MCF 10A (cell line): ENCODE results near the gene MRPL32. TPM values are rescaled to one million over a fixed set of nuclear protein-coding genes. Genes with fewer than 3 reads are reported as not detected.
A peak's percentile ranks its signal among the peaks of the same experiment; 100 is the strongest.

Source experiments
- BruUV-seq: library from RNA; stranded (reverse); fragments of 400-500 nt; replicated peaks from 2 replicates; lab custom pipeline; 2021; lab: Mats Ljungman, UMichigan
- CTCF ChIA-PET: fragments of 300-600 bp; sonication (Branson Sonifier 250); formaldehyde crosslinking; extraction: SDS; loops from one replicate; lab custom pipeline; 2021; ENCODE audit warnings: antibody characterized with exemption, inconsistent platforms; lab: Yijun Ruan, JAX
- POLR2A ChIA-PET: fragments of 300-600, 350-650 bp; sonication (Branson Sonifier 250); formaldehyde crosslinking; extraction: SDS; loops from one replicate; lab custom pipeline; 2020; ENCODE audit warnings: antibody characterized with exemption, inconsistent platforms; lab: Yijun Ruan, JAX
- DNase-seq: peaks from one replicate; pipeline ENCODE4 v3.0.0-alpha.2; 2018; ENCODE audit not compliant: unreplicated experiment
- H3K27ac Mint-ChIP-seq: one replicate; pipeline ENCODE4 v1.8.0; 2022; ENCODE audit warnings: mild to moderate bottlenecking, low read depth, mixed read lengths; ENCODE audit not compliant: unreplicated experiment
- H3K27me3 Mint-ChIP-seq: one replicate; pipeline ENCODE4 v1.8.0; 2022; ENCODE audit warnings: mixed read lengths; ENCODE audit not compliant: insufficient read depth, unreplicated experiment
- H3K36me3 Mint-ChIP-seq: one replicate; pipeline ENCODE4 v1.8.0; 2022; ENCODE audit warnings: mild to moderate bottlenecking, moderate library complexity, mixed read lengths; ENCODE audit not compliant: insufficient read depth, unreplicated experiment
- H3K4me1 Mint-ChIP-seq: one replicate; pipeline ENCODE4 v1.8.0; 2022; ENCODE audit warnings: mixed read lengths; ENCODE audit not compliant: insufficient read depth, unreplicated experiment
- H3K4me3 Mint-ChIP-seq: one replicate; pipeline ENCODE4 v1.8.0; 2022; ENCODE audit warnings: mild to moderate bottlenecking, moderate library complexity, mixed read lengths; ENCODE audit not compliant: unreplicated experiment
- H3K9me3 Mint-ChIP-seq: one replicate; pipeline ENCODE4 v1.8.0; 2022; ENCODE audit warnings: mixed read lengths; ENCODE audit not compliant: unreplicated experiment
- CTCF ChIP-seq: fragments of 200-600 bp; IDR thresholded peaks from one replicate; pipeline ENCODE4 v1.8.0; 2022; ENCODE audit warnings: antibody characterized with exemption, mild to moderate bottlenecking; ENCODE audit not compliant: unreplicated experiment
- intact Hi-C: fragments of 100-400 bp; cut with micrococcal nuclease; formaldehyde crosslinking; loops from 2 replicates; pipeline ENCODE4 v1.14.1; 2022
- total RNA-seq: library from RNA; stranded (reverse); gene quantifications from 2 replicates; pipeline ENCODE4 v1.2.3, GENCODE V29; 2022

The MRPL32 gene
- total RNA-seq, 1 experiment from 2014 or later: 82.0 TPM

- CTCF ChIA-PET: interaction anchor here (0.5 to 8.9 kb wide), 66 partner anchors 8 to 1055 kb away, joined by 3 to 145 read pairs (median 4); partner anchors contain the start of genes MRPL32 and PSMA2
- DNase-seq: peak; percentile 76
- intact Hi-C loops: loop anchor here (1.0 to 2.0 kb wide), 6 partner anchors 168 to 898 kb away; no protein-coding TSS in a partner anchor
- Mint-ChIP-seq H3K36me3 (peaks cover 39% of the 10 kb centered on the region), H3K27ac (no peak overlapping the region), H3K9me3 (no peaks in the 10 kb centered on the region), H3K27me3 (no peaks in the 10 kb centered on the region), H3K4me1 (no peaks in the 10 kb centered on the region), H3K4me3 (no peak overlapping the region)
- peak; percentile 89 for TF ChIP-seq CTCF
- BruUV-seq: no TSS peak
- POLR2A ChIA-PET: interaction anchor here (0.7 to 1.5 kb wide), 2 partner anchors 9 to 317 kb away, joined by 3 to 8 read pairs; partner anchors contain the start of genes MRPL32 and PSMA2
Measured at GRCh38 chr7:42940985-42941847, 9.0 kb downstream of the MRPL32 start.

GRCh38 chr7:42945821-42946626 lies 13.8 kb downstream of the MRPL32 start:
- H3K4me1 Mint-ChIP-seq: no peaks in the 10 kb centered on the region
- DNase-seq: no peak
- no peaks in the 10 kb centered on the region for H3K36me3 Mint-ChIP-seq
- ChIA-PET CTCF (interaction anchor here (0.6 to 8.9 kb wide), 7 partner anchors 11 to 757 kb away, joined by 3 to 145 read pairs (median 4); no protein-coding TSS in a partner anchor), POLR2A (no interaction called here)
- no peaks in the 10 kb centered on the region for H3K9me3 Mint-ChIP-seq
- intact Hi-C loops: no loop called here
- H3K4me3 Mint-ChIP-seq: no peak overlapping the region
- H3K27me3 Mint-ChIP-seq: no peaks in the 10 kb centered on the region
- BruUV-seq: no TSS peak
- no peak overlapping the region for H3K27ac Mint-ChIP-seq
- no peak for TF ChIP-seq CTCF

GRCh38 chr7:42946627-42946950 lies 14.4 kb downstream of the MRPL32 start:
- H3K9me3 Mint-ChIP-seq: no peaks in the 10 kb centered on the region
- H3K27ac Mint-ChIP-seq: no peak overlapping the region
- H3K27me3 Mint-ChIP-seq: no peaks in the 10 kb centered on the region
- no TSS peak for BruUV-seq
- ChIA-PET POLR2A (no interaction called here), CTCF (interaction anchor here (1.4 to 8.9 kb wide), 2 partner anchors 313 to 493 kb away, joined by 4 to 145 read pairs; no protein-coding TSS in a partner anchor)
- intact Hi-C loops: no loop called here
- no peaks in the 10 kb centered on the region for H3K4me1 Mint-ChIP-seq
- DNase-seq: no peak
- no peak overlapping the region for H3K4me3 Mint-ChIP-seq
- no peak for TF ChIP-seq CTCF
- H3K36me3 Mint-ChIP-seq: no peaks in the 10 kb centered on the region

GRCh38 chr7:42947521-42947920 lies 15.3 kb downstream of the MRPL32 start:
- ChIA-PET CTCF (interaction anchor here (0.8 to 8.9 kb wide), 3 partner anchors 9 to 492 kb away, joined by 3 to 145 read pairs (median 4); no protein-coding TSS in a partner anchor), POLR2A (no interaction called here)
- DNase-seq: no peak
- Mint-ChIP-seq H3K27me3 (no peaks in the 10 kb centered on the region), H3K4me3 (no peak overlapping the region), H3K4me1 (no peaks in the 10 kb centered on the region), H3K36me3 (no peaks in the 10 kb centered on the region), H3K27ac (no peak overlapping the region), H3K9me3 (no peaks in the 10 kb centered on the region)
- intact Hi-C loops: no loop called here
- TF ChIP-seq CTCF: no peak
- BruUV-seq: no TSS peak
